ENCODE measurements around the gene FRYL.

DNA sequence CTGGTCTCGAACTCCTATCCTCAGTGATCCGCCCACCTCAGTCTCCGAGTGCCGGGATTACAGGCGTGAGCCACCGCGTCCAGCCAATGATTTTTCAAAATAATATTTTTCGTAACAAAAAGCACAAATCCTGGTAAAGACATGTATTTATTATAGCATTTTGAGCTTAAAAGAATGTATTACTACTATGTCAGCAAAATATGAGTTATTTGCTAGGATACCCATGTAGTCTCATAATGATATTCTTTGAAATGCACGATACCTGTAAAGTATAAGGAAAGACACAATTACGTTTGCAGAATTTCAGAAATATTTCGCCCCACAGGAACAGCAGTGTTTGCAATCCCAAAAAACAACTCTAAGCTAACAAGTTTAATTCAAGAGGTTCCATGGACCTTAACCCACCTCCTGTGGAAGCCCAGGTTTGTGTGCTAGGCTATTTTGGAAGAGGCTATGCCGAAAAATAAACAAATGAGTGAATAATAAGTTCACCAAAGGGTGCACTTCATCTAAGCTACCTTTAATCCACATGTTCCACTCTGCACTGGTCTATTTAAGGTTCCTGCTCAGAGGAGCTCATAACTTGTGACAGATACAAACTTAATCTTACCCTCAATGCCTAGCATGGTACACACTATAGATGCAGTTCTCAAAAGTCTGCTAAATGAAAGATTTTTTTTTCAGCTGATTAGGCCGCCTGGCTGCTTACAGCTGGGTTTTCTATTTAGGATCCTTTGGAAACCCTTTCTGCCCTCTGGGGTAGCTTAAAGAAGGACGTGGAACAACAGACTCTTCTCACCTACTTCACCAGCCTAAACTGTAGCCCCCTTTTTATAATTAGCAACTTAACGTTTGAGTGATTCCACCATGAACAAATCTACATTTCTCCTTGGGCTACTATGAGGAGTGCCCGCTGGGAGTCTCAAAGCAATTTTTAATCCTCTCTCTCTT is 5.0 kb downstream of the FRYL start:
- TF ChIP-seq, protein P1, sequence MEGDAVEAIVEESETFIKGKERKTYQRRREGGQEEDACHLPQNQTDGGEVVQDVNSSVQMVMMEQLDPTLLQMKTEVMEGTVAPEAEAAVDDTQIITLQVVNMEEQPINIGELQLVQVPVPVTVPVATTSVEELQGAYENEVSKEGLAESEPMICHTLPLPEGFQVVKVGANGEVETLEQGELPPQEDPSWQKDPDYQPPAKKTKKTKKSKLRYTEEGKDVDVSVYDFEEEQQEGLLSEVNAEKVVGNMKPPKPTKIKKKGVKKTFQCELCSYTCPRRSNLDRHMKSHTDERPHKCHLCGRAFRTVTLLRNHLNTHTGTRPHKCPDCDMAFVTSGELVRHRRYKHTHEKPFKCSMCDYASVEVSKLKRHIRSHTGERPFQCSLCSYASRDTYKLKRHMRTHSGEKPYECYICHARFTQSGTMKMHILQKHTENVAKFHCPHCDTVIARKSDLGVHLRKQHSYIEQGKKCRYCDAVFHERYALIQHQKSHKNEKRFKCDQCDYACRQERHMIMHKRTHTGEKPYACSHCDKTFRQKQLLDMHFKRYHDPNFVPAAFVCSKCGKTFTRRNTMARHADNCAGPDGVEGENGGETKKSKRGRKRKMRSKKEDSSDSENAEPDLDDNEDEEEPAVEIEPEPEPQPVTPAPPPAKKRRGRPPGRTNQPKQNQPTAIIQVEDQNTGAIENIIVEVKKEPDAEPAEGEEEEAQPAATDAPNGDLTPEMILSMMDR (conservative IDR thresholded peaks at IDR 0.05; ENCODE audit: low read depth, low read length): no peak
- TF ChIP-seq EZH2 (IDR thresholded peaks at IDR 0.05; ENCODE audit: low read length, unreplicated experiment) (no peak), EZH2phosphoT487 (IDR thresholded peaks at IDR 0.05; ENCODE audit: borderline replicate concordance, low read length) (no peak)

Measured in PC-3 (cell line).